ENCODE measurements around the gene RBL1. TPM values are rescaled to one million over a fixed set of nuclear protein-coding genes. Genes with fewer than 3 reads are reported as not detected.

Gene RBL1
- total RNA-seq, 6 experiments from 2014 or later: 1.8 to 3.9 (median 2.2) TPM

DNA sequence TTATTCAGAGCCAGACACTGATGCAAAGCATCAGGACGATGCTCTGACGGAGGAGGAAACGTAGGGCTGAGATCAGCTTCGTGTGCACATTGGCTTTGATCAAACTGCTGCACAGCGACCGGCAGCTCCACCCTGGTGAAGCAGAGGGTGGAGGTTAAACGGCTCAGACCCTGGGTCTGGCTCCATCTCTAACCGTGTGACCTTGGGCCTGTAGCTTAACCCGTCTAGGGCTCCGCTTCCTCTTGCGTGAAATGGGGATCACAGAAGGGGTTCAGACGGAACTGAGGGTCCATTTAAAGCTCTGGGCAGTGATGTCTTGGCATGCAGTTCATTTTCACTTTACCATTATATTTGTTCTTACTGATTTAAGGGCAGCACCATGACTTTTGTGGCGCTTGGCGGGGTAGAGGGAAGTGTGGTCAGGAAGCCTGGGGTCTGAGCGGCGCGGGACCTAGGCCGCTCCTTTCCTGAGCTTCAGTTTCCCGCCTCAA is 644 bp downstream of the RBL1 start:
- 9% methylated on average over 7 of the region's 19 CpGs for WGBS (ENCODE audit: insufficient coverage, low coverage, low lambda C conversion rate, missing lambda C conversion rate)
- DNase-seq (no peak), ATAC-seq (peak; percentile 19 to 31 (median 22))
- H3K9me3 ChIP-seq: no peaks in the 10 kb centered on the region
- H3K27ac ChIP-seq: peak overlapping the region in 2 of 3 donors; percentile 50 to 69
- peak overlapping the region; percentile 57 to 96 (median 79) for H3K4me3 ChIP-seq
- H3K36me3 ChIP-seq: no peaks in the 10 kb centered on the region
- intact Hi-C loops (cut with DNase I): no loop called here
- H3K27me3 ChIP-seq: no peaks in the 10 kb centered on the region
- no peak for TF ChIP-seq POLR2A (IDR thresholded peaks at IDR 0.05)
- H3K4me1 ChIP-seq: peaks cover 0 to 6% (median 0%) of the 10 kb centered on the region in 4 donors

GRCh38 chr20:37090407-37090806 is 5.4 kb downstream of the RBL1 start:
- no peaks in the 10 kb centered on the region for H3K36me3 ChIP-seq
- intact Hi-C loops (cut with DNase I): no loop called here
- H3K4me3 ChIP-seq: no peak overlapping the region
- 94% methylated on average over 2 of the region's 2 CpGs for WGBS (ENCODE audit: insufficient coverage, low coverage, low lambda C conversion rate, missing lambda C conversion rate)
- H3K27me3 ChIP-seq: no peaks in the 10 kb centered on the region
- no peak overlapping the region for H3K27ac ChIP-seq
- ATAC-seq (no peak), DNase-seq (no peak)
- no peaks in the 10 kb centered on the region for H3K9me3 ChIP-seq
- TF ChIP-seq POLR2A (IDR thresholded peaks at IDR 0.05) (no peak), CTCF (IDR thresholded peaks at IDR 0.05) (no peak)
- H3K4me1 ChIP-seq: peaks cover 0 to 6% (median 0%) of the 10 kb centered on the region in 4 donors

DNA sequence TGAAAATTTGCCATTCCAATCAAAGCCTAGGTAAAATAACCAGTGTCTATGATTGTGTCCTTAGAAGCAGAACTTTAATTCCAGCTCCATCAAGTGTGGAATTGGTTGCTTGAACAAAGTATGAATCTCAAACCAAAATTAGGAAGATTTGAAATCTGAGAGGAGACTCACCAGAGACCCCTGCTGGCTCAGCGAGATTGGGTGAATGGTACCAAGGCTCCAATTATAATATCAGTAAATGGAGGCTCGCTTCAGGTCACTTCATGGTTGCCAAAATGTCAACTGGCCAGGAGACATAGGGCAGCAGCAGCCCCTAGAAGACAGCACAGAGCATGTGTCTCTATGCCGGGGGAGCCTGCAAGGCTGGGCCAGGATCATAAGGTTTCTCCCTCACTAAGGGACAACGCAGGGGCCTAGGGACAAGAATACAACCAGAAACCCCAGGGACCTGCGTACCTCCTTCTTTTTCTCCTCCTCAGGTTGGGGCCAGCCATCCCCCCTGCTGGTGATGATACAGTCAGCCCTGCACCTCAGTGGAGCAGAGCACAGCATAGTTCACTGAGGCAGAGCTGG is 14.0 kb downstream of the RBL1 start:
- H3K4me3 ChIP-seq: no peak overlapping the region
- DNase-seq (no peak), ATAC-seq (peak; percentile 48 to 76 (median 59))
- no CpG with 5 or more reads among the region's 5 CpGs for WGBS (ENCODE audit: insufficient coverage, low coverage, low lambda C conversion rate, missing lambda C conversion rate)
- H3K27me3 ChIP-seq: no peaks in the 10 kb centered on the region
- H3K4me1 ChIP-seq: no peaks in the 10 kb centered on the region
- peak; percentile 32 to 57 (median 42) for TF ChIP-seq CTCF (IDR thresholded peaks at IDR 0.05)
- no peak for TF ChIP-seq POLR2A (IDR thresholded peaks at IDR 0.05)
- no peak overlapping the region for H3K27ac ChIP-seq
- intact Hi-C loops (cut with DNase I): no loop called here
- no peaks in the 10 kb centered on the region for H3K9me3 ChIP-seq
- H3K36me3 ChIP-seq: no peaks in the 10 kb centered on the region

DNA sequence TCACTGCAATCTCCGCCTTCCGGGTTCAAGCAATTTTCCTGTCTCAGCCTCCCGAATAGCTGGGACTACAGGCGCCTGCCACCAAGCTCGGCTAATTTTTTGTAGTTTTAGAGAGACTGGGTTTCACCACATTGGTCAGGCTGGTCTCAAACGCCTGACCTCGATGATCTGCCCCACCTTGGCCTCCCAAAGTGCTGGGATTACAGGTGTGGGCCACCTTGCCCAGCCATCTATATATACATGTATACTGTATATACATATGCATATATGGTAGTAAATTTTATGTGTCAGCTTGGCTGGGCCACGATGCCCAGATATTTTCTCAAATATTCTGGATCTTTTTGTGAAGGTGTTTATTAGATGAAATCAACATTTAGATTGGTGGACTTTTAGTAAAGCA is 18.8 kb downstream of the RBL1 start:
- intact Hi-C loops (cut with DNase I): no loop called here
- no peak for TF ChIP-seq CTCF (IDR thresholded peaks at IDR 0.05)
- TF ChIP-seq POLR2A (IDR thresholded peaks at IDR 0.05): no peak
- H3K4me3 ChIP-seq: no peak overlapping the region
- no peaks in the 10 kb centered on the region for H3K9me3 ChIP-seq
- no peaks in the 10 kb centered on the region for H3K36me3 ChIP-seq
- H3K4me1 ChIP-seq: no peaks in the 10 kb centered on the region
- DNase-seq (no peak), ATAC-seq (no peak)
- 97% methylated on average over 6 of the region's 8 CpGs for WGBS (ENCODE audit: insufficient coverage, low coverage, low lambda C conversion rate, missing lambda C conversion rate)
- H3K27ac ChIP-seq: no peak overlapping the region
- H3K27me3 ChIP-seq: no peaks in the 10 kb centered on the region

- Histone ChIP-seq H3K36me3 (no peaks in the 10 kb centered on the region), H3K27me3 (no peaks in the 10 kb centered on the region), H3K27ac (no peak overlapping the region), H3K9me3 (no peaks in the 10 kb centered on the region), H3K4me1 (no peaks in the 10 kb centered on the region), H3K4me3 (no peak overlapping the region)
- TF ChIP-seq CTCF (IDR thresholded peaks at IDR 0.05) (no peak), POLR2A (IDR thresholded peaks at IDR 0.05) (no peak)
- intact Hi-C loops (cut with DNase I): no loop called here
- DNase-seq (no peak), ATAC-seq (no peak)
- 84% methylated on average over 3 of the region's 3 CpGs for WGBS (ENCODE audit: insufficient coverage, low coverage, low lambda C conversion rate, missing lambda C conversion rate)
These were observed 19.7 kb downstream of the RBL1 start for GRCh38 chr20:37075932-37076685.

Measured in right lobe of liver (tissue), 6 donors.